Activated naive CD4-positive, alpha-beta T cell treated with anti-CD3 and anti-CD28 coated beads, Interleukin-2, amount 10 ng/mL, durations not matched to agents 7 days and 5 days (primary cell): Measurements from ENCODE around the gene TSACC.

Experiments
- CTCF ChIA-PET: fragments of 350-600 bp; sonication (Branson Sonifier 250); formaldehyde crosslinking; loops from one replicate; lab custom pipeline; 2021; ENCODE audit warnings: antibody characterized with exemption; lab: Charles Lee
- DNase-seq: peaks from one replicate; pipeline ENCODE4 v3.0.0-alpha.2; 2020
- H3K27ac Mint-ChIP-seq: one replicate; pipeline ENCODE4 v1.8.0; 2021; ENCODE audit warnings: mild to moderate bottlenecking, moderate library complexity, mixed read lengths
- H3K27me3 Mint-ChIP-seq: one replicate; pipeline ENCODE4 v1.8.0; 2021; ENCODE audit warnings: mild to moderate bottlenecking, mixed read lengths
- H3K36me3 Mint-ChIP-seq: one replicate; pipeline ENCODE4 v1.8.0; 2021; ENCODE audit warnings: mixed read lengths
- H3K4me1 Mint-ChIP-seq: one replicate; pipeline ENCODE4 v1.8.0; 2021; ENCODE audit warnings: mixed read lengths
- H3K4me3 Mint-ChIP-seq: one replicate; pipeline ENCODE4 v1.8.0; 2021; ENCODE audit warnings: mild to moderate bottlenecking, moderate library complexity, mixed read lengths
- H3K9me3 Mint-ChIP-seq: one replicate; pipeline ENCODE4 v1.8.0; 2021; ENCODE audit warnings: mixed read lengths

The TSACC gene

DNA sequence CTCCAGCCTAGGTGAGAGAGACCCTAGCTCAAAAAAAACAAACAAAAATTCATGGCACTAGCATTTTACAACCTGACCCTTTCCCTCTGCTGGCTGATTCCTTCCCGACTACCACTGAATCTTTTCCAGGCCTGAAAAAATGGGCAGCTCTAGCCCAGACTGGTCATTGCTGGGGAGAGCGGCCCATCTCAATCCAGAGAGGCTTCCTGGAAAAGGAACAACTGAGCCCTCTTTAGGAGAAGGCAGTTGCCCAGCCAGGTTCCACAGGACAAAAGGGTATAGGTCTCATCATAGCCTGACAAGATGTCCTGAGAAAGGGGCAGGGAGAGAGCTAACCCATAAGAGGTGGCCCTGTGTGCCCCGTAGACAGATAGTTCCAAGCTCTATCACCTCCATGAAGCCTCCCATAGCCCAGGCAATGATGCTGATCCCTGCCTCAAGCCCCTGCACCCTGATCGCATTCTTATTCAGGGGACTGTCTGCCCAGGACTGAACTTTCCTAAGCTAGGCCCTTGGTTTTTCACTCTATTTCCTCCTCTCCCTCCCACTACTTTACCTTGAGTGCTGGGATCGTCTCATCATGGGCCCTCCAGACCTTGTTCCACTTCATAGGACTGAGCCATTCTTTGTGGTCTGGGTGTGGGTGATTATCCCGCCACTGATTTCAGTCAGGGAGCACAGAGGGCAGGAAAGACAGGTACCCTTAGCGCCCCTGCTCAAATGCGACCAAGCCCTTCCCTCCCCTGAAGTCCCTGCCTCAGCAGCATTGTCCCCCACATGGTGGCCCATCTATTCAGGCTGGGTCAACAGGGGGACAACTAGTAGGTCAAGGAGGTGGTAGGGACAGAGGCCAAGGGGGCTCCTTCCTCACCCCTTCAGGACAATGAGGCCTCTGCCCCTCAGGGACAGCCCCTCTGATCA, 48.9 kb downstream of the TSACC start:
- Mint-ChIP-seq H3K36me3 (no peaks in the 10 kb centered on the region), H3K4me3 (no peak overlapping the region), H3K9me3 (no peaks in the 10 kb centered on the region), H3K27ac (no peak overlapping the region), H3K4me1 (peaks cover 5% of the 10 kb centered on the region), H3K27me3 (peaks cover 83% of the 10 kb centered on the region)
- DNase-seq, result no peak
- CTCF ChIA-PET, result interaction anchor here (0.5 to 12.8 kb wide), 12 partner anchors 9 to 257 kb away, joined by 3 to 337 read pairs (median 19); partner anchors contain the start of gene RHBG

DNA sequence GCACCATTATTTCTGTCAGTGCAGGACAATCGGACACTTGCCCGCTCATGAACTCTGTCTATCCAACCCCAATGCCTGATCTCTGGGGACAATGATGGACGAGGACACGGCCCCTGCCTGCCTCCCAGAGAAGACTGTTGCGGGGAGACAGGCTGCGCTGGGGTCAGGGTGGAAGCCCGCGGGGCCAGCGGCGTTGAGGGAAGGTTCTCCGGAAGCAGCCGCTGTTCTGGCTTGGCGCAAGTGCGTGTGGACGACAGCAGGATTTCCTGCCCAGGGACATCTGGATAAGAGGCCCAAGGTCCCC, 49.5 kb downstream of the TSACC start:
- CTCF ChIA-PET, result interaction anchor here (0.9 to 12.8 kb wide), 2 partner anchors 47 to 61 kb away, joined by 3 to 337 read pairs; no protein-coding TSS in a partner anchor
- H3K36me3 Mint-ChIP-seq, result no peaks in the 10 kb centered on the region
- H3K9me3 Mint-ChIP-seq, result no peaks in the 10 kb centered on the region
- peaks cover 81% of the 10 kb centered on the region for H3K27me3 Mint-ChIP-seq
- H3K27ac Mint-ChIP-seq, result no peak overlapping the region
- H3K4me1 Mint-ChIP-seq, result peaks cover 5% of the 10 kb centered on the region
- H3K4me3 Mint-ChIP-seq, result no peak overlapping the region
- no peak for DNase-seq

DNA sequence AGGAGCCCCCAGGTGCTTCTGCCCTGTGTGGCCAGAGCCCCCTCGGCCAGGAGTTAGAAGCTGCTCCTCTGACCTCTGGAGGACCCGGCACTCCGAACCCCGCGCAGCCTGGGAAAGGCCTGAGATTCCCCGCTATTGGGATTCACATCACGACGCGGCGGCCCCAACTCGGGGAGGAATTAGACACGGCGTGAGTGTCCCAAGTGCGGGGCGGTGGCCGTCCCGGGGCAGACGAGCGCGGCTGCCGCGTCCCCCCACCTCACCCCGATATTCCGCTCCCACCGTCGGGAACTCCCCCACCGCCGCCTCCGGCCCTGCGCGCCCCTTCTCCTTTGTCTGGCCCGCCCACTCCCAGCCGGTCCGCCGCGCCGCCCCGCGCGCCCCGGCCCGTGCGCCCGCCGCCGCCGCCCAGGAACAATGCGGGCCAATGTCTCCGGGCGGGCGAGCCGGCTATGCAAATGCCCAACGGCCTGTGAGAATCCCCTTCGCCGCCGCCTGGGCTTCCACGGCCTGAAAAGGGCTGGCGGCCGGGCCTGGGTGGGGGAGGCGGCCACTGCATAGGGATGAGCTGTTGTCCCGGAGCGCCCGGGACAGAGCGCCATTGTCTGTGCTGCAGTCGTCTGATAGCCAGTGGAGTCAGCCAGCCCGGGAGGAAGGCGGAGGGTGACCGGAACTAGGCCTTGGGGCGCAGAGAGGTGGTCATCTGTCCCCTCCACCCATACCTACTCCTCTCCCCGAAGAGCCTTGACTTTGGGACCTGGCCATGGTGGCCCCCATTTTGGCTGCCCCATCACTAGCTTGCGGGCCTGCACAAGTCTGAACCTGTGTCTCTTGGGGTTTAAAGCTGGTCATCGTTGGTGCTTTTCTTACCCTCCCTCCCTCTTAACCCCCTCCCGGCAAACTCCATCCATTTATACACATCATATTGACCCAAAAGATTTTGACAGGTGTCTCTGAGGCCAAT, 50.1 kb downstream of the TSACC start:
- H3K4me3 Mint-ChIP-seq, result no peak overlapping the region
- H3K27ac Mint-ChIP-seq, result no peak overlapping the region
- CTCF ChIA-PET, result interaction anchor here (0.6 to 12.8 kb wide), 4 partner anchors 36 to 62 kb away, joined by 3 to 337 read pairs (median 3); no protein-coding TSS in a partner anchor
- no peaks in the 10 kb centered on the region for H3K9me3 Mint-ChIP-seq
- no peaks in the 10 kb centered on the region for H3K36me3 Mint-ChIP-seq
- H3K4me1 Mint-ChIP-seq, result peaks cover 5% of the 10 kb centered on the region
- DNase-seq, result no peak
- H3K27me3 Mint-ChIP-seq, result peaks cover 81% of the 10 kb centered on the region

DNA sequence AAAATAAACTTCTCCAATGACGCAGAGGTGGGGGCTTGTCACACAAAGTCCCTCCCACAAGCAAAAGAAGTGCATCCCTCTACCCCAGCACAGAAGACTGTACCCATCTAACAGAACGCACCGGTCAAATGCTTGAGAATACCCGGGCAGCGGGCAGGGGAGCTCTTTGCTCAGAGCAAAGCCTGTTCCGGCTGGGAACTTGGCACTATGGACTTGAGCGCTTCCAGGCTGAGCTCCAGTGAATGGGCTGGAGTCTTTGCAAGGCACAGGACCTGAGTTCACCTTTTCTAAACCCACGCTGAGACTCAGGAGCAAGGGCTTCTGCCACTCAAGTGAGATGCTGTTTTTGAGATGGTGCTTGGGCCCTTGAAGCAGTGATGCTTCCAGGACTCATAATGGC, 51.0 kb downstream of the TSACC start:
- H3K9me3 Mint-ChIP-seq, result no peaks in the 10 kb centered on the region
- H3K27ac Mint-ChIP-seq, result no peak overlapping the region
- CTCF ChIA-PET, result interaction anchor here (0.6 to 1.5 kb wide), 4 partner anchors 35 to 61 kb away, joined by 3 to 7 read pairs (median 3); no protein-coding TSS in a partner anchor
- H3K36me3 Mint-ChIP-seq, result no peaks in the 10 kb centered on the region
- no peak overlapping the region for H3K4me3 Mint-ChIP-seq
- no peak for DNase-seq
- H3K4me1 Mint-ChIP-seq, result peaks cover 5% of the 10 kb centered on the region
- peaks cover 80% of the 10 kb centered on the region for H3K27me3 Mint-ChIP-seq

DNA sequence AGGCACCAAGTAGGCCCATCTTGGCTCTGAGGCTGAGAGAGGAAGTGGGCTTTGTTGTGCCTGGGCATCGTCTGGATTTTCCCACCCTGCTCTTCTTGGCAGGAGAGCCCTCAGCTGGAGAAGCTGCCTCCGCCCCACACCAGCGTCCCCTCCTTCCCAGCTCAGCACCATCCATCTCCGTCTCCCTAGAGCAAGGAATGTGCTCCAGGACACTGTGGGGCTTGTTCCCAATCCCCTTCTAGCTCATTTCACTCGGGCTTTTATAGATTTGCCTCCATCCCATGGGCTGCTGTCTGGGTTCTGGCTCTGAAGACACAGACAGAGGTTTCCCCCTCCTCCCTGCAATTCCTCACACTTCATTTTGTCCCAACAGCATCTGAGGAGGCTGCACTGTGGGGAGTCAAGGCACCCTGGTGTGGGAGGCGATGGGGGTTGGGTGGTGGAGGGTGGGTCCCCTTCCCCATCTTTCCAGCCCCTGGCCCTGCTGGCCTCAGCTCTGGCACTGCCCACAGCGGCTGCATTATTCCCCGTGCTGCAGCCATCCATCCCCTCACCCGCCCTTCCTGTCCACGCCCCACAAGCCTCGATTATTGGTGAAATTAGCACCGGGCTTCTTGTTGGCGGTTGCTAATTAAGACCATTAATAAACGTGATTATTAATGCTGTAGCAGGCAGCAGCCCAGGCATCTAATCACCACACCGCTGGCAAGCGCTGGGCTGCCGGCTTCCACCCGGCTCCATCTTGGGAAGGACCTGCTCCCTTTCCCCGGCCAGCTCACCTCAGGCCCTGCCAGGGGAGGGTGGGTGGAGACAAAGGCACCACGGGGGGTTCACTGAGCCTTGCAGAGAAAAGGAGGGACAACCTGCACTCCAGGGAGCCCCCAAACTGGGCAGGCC, 52.4 kb downstream of the TSACC start:
- no peak for DNase-seq
- Mint-ChIP-seq H3K27me3 (peaks cover 73% of the 10 kb centered on the region), H3K4me3 (no peak overlapping the region), H3K9me3 (no peaks in the 10 kb centered on the region), H3K27ac (no peak overlapping the region), H3K36me3 (no peaks in the 10 kb centered on the region), H3K4me1 (peaks cover 3% of the 10 kb centered on the region)
- CTCF ChIA-PET, result interaction anchor here (1.5 kb wide), 1 partner anchor 55 kb away, joined by 7 read pairs; no protein-coding TSS in a partner anchor

DNA sequence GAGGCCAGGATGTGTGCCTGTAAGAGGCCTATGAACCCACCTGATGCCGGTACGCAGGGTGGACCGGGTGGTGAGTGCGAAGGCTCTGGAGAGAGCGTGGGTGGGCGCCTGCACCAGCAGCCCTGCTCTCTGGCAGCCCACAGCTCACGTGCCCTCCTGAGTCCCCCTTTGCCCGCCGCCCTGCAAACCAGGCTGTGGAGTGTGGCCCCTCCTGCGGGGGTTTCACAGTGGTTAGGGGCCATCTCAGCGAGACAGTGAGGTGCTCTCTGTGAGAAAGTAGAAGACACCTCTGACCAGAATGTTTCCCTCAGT, 53.0 kb downstream of the TSACC start:
- H3K4me1 Mint-ChIP-seq, result no peaks in the 10 kb centered on the region
- CTCF ChIA-PET, result no interaction called here
- no peak overlapping the region for H3K4me3 Mint-ChIP-seq
- H3K9me3 Mint-ChIP-seq, result no peaks in the 10 kb centered on the region
- no peak for DNase-seq
- H3K27me3 Mint-ChIP-seq, result peaks cover 71% of the 10 kb centered on the region
- no peak overlapping the region for H3K27ac Mint-ChIP-seq
- H3K36me3 Mint-ChIP-seq, result no peaks in the 10 kb centered on the region

DNA sequence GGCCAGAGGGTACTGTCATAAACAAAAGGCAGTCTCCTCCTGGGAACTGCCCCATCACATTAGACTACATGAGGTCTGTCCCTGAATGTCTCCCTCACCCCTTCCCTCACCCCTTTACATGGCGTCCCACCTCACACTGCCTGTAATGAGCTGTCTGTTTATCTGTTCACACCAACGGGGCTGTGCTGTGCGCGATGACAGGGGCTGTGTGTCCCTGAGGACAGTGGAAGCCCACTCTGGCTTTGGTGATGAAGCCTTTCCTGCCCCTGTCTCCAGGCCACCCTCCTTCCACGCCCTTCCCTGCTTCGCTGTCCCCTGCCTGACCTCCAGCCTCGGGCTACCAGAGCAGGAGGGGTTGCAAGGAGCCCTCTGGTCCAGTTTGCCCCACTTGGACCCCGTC, 53.4 kb downstream of the TSACC start:
- CTCF ChIA-PET, result interaction anchor here (1.2 kb wide), 1 partner anchor 50 kb away, joined by 3 read pairs; no protein-coding TSS in a partner anchor
- H3K27me3 Mint-ChIP-seq, result peaks cover 69% of the 10 kb centered on the region
- H3K9me3 Mint-ChIP-seq, result no peaks in the 10 kb centered on the region
- H3K27ac Mint-ChIP-seq, result no peak overlapping the region
- H3K4me3 Mint-ChIP-seq, result no peak overlapping the region
- H3K36me3 Mint-ChIP-seq, result no peaks in the 10 kb centered on the region
- no peak for DNase-seq
- no peaks in the 10 kb centered on the region for H3K4me1 Mint-ChIP-seq

DNA sequence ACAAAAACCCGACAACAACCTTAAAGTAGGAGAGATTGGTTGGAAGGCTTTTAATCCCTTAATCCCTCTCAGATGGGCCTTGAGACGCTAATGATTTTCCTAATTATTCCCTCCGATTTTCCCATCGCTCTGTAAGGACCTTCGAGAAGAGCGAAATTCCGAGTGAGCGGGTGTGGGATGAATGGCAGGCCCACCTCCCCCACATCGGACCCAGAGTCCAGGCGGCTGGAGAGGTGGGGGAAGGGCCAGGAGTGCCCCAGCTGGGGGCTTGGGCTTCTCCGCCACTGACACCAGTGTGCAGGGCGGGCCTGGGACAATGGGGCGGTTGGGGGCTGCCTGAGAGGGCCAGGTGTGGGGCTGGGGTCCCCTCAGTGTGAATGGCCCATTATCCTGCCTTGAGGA, 54.1 kb downstream of the TSACC start:
- H3K4me3 Mint-ChIP-seq, result no peak overlapping the region
- H3K9me3 Mint-ChIP-seq, result no peaks in the 10 kb centered on the region
- peaks cover 62% of the 10 kb centered on the region for H3K27me3 Mint-ChIP-seq
- no peak overlapping the region for H3K27ac Mint-ChIP-seq
- CTCF ChIA-PET, result interaction anchor here (1.2 kb wide), 1 partner anchor 50 kb away, joined by 3 read pairs; no protein-coding TSS in a partner anchor
- DNase-seq, result no peak
- no peaks in the 10 kb centered on the region for H3K4me1 Mint-ChIP-seq
- H3K36me3 Mint-ChIP-seq, result no peaks in the 10 kb centered on the region

DNA sequence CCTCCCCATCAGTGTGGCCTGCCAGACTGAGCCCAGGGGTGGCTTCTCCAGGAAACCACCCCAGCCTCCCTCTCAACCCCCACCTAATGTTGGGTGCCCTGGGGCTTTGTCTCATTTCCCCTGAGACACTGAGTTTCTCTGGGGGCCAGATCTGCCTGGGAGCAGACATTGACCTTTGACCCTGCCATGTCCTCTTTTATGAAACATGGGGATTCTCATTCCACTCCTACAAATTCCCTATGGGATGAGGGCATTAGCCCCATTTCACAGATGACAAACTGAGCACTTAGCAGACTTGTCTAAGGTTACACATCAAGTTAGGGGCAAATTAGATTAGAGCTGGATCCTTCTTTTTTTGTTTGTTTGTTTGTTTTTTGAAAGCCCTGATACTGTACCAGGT, 54.8 kb downstream of the TSACC start:
- H3K27me3 Mint-ChIP-seq, result peaks cover 55% of the 10 kb centered on the region
- H3K4me1 Mint-ChIP-seq, result no peaks in the 10 kb centered on the region
- H3K4me3 Mint-ChIP-seq, result no peak overlapping the region
- no peak overlapping the region for H3K27ac Mint-ChIP-seq
- CTCF ChIA-PET, result interaction anchor here (0.8 to 1.6 kb wide), 4 partner anchors 24 to 53 kb away, joined by 3 to 4 read pairs (median 3); no protein-coding TSS in a partner anchor
- no peaks in the 10 kb centered on the region for H3K36me3 Mint-ChIP-seq
- no peak for DNase-seq
- H3K9me3 Mint-ChIP-seq, result no peaks in the 10 kb centered on the region

DNA sequence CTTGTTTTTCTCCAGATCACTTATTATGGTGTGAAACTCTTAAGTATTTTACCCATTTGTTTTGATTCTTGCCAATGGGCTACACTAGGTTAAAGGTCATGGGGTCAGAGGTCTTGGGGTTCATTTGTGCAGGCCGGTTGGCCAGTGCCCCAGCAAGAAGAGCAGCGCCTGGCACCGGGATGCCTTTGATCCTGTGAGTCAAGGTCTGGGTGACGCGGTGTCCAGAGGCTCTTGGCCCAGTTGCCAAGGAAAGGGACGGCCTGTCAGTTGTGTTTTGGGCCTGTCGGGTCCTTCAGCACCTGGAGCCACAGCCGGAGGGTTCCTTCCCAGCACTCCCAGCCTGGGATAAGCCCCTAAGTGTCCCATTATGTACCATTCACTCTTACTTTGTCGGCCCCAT, 55.8 kb downstream of the TSACC start:
- CTCF ChIA-PET, result interaction anchor here (1.2 to 2.6 kb wide), 3 partner anchors 8 to 52 kb away, joined by 3 to 17 read pairs (median 4); no protein-coding TSS in a partner anchor
- Mint-ChIP-seq H3K27ac (no peak overlapping the region), H3K27me3 (peaks cover 45% of the 10 kb centered on the region), H3K36me3 (no peaks in the 10 kb centered on the region), H3K4me3 (no peak overlapping the region), H3K9me3 (no peaks in the 10 kb centered on the region), H3K4me1 (no peaks in the 10 kb centered on the region)
- no peak for DNase-seq

DNA sequence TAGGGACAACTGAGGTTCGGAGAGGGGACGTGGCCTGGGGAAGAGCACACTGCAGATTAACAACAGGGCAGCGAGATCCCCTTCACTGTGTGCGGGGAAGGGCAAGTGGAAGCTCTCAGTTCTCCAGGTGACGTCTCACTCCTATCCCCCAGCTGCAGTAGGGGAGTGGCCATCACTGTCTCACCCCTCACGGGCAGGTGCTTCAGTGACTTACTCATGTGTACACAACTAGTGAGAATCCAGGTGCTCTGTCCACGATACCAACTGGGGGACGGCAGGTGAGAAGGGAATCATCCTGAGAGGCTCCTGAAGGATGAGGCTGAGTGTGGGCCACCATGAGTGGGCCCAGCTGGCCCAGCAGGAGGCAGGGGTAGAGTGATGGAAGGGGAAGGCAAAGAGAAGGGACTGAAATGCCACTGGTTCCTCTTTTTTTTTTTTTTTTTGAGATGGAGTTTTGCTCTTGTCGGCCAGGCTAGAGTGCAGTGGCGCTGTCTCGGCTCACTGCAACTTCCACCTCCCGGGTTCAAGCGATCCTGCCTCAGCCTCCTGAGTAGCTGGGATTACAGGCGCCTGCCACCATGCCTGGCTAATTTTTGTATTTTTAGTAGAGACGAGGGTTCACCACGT, 56.6 kb downstream of the TSACC start:
- Mint-ChIP-seq H3K36me3 (no peaks in the 10 kb centered on the region), H3K4me3 (no peak overlapping the region), H3K27ac (no peak overlapping the region), H3K4me1 (no peaks in the 10 kb centered on the region), H3K9me3 (no peaks in the 10 kb centered on the region), H3K27me3 (peaks cover 44% of the 10 kb centered on the region)
- CTCF ChIA-PET, result interaction anchor here (2.6 kb wide), 1 partner anchor 9 kb away, joined by 17 read pairs; no protein-coding TSS in a partner anchor
- DNase-seq, result no peak
